ENCODE results near the gene IDI2.

Gene IDI2

DNA sequence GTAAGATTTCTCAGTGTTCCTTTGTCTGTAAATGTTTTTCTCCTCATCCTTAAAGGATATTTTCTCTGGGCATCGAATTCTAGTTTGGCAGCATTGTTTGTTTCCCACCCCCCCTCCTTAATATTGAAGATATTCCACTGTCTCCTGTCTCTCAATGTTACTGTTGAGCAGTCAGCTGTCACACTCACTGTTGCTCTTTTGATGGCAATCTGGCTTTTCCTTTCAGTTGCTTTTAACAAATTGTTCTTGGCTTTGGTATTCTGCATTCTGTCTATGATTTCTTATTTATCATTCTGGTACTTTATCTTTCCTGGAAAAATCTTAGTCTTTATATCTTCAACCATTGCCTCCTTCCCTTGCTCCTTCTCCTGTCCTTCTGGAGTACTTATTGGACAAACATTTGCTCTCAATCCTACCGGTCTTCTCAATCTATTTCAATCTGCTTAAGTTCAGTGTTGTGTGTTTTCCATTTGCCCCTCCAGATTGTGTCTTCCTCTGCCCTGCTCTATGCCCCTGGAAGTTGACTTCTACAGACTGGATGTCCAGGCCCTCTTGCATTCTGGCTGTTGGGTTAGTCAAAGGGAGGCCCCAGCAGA lies 46.7 kb downstream of the IDI2 start:
- Histone ChIP-seq H3K9ac (ENCODE audit: low read depth, low read length) (no peak overlapping the region), H3K27me3 (ENCODE audit: insufficient read depth, low read length) (no peaks in the 10 kb centered on the region), H3K36me3 (ENCODE audit: insufficient read depth, low read length) (peaks cover 3% of the 10 kb centered on the region; the same call in 1 of the 2 replicates), H3K4me1 (ENCODE audit: insufficient read depth, low read length) (no peaks in the 10 kb centered on the region; the same call in 1 of the 2 replicates), H3K4me3 (ENCODE audit: low read length) (no peak overlapping the region), H3K9me3 (ENCODE audit: insufficient read depth, low read depth, low read length) (peaks cover 39% of the 10 kb centered on the region), H3K27ac (ENCODE audit: low read depth, low read length) (no peak overlapping the region)
- 94% methylated on average over 2 of the region's 2 CpGs for WGBS

DNA sequence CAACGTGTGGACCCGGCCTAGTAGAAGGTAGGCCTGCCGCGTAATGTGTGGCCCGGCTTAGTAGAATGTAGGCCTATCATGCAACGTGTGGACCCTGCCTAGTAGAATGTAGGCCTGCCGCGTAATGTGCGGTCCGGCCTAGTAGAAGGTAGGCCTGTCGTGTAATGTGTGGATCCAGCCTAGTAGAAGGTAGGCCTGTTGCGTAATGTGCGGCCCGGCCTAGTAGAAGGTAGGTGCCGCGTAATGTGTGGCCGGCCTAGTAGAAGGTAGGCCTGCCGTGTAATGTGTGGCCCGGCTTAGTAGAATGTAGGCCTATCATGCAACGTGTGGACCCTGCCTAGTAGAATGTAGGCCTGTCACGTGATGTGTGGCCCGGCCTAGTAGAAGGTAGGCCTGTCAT lies 49.3 kb downstream of the IDI2 start:
- WGBS: 94% methylated on average over 22 of the region's 22 CpGs
- Histone ChIP-seq H3K4me3 (ENCODE audit: low read length) (no peak overlapping the region), H3K36me3 (ENCODE audit: insufficient read depth, low read length) (peaks cover 3% of the 10 kb centered on the region; the same call in 1 of the 2 replicates), H3K4me1 (ENCODE audit: insufficient read depth, low read length) (no peaks in the 10 kb centered on the region; the same call in 1 of the 2 replicates), H3K9ac (ENCODE audit: low read depth, low read length) (no peak overlapping the region), H3K27ac (ENCODE audit: low read depth, low read length) (no peak overlapping the region), H3K9me3 (ENCODE audit: insufficient read depth, low read depth, low read length) (peaks cover 33% of the 10 kb centered on the region), H3K27me3 (ENCODE audit: insufficient read depth, low read length) (no peaks in the 10 kb centered on the region)

DNA sequence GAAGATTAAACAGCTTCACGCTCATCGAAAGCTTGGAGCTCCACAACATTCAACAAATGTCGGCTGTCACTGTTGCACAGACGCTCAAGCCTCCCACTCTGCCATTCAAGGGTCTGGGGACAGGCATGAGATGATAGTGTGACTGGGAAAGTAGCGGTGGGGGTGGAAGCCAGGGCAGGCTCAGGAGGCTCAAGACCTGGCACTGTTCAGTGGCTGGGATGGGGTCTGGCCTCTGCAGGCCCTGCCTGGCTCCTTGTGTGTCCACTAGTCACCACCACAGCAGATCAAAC lies 50.9 kb downstream of the IDI2 start:
- H3K4me1 ChIP-seq (ENCODE audit: insufficient read depth, low read length): no peaks in the 10 kb centered on the region; the same call in 1 of the 2 replicates

DNA sequence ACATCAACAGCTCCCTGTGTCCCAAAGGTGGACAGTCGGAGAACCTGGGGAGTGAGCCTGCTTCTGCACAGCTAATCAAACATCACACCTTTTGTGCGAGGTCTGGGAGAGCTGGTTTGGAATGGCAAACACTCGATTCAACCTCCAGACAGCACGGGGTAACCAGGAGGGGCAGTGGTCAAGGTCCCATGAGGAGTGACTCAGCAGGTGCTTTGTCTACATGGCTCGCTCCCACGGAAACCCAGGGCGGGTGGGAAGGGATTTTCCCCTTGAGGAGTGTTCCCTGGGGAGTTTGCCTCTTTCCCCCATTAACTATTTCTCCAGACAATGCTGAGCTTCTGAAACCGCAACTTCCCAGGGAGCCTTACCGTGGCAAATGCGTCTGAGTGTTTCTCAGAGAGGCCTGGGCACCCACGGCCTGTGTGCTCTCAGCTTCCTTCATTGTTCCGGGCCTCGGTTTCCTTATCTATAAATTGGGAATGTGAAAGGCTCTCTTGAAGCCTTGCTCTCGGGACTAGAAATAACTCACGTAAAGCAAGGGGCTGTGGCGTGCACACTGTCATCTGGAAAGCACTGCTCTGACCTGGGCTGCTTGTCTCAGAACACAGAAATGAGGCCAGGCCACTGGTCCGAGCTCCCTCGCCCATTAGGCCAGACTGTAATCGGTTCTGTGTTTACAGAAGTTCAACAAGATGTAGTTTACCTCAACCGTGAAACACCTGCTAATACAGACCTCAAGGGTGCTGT lies 51.4 kb downstream of the IDI2 start:
- no peak overlapping the region for H3K4me3 ChIP-seq (ENCODE audit: low read length)
- peaks cover 14% of the 10 kb centered on the region for H3K9me3 ChIP-seq (ENCODE audit: insufficient read depth, low read depth, low read length)
- H3K4me1 ChIP-seq (ENCODE audit: insufficient read depth, low read length): no peaks in the 10 kb centered on the region; the same call in 1 of the 2 replicates
- no peaks in the 10 kb centered on the region for H3K36me3 ChIP-seq (ENCODE audit: insufficient read depth, low read length)
- no peaks in the 10 kb centered on the region for H3K27me3 ChIP-seq (ENCODE audit: insufficient read depth, low read length)
- H3K27ac ChIP-seq (ENCODE audit: low read depth, low read length): peak overlapping the region; percentile 63; the same call in 1 of the 2 replicates
- no peak overlapping the region for H3K9ac ChIP-seq (ENCODE audit: low read depth, low read length)
- 79% methylated on average over 20 of the region's 20 CpGs for WGBS

More for the DNA sequence above, 50.9 kb downstream of the IDI2 start:
- 94% methylated on average over 5 of the region's 5 CpGs for WGBS
- peak overlapping the region; percentile 63; the same call in 1 of the 2 replicates for H3K27ac ChIP-seq (ENCODE audit: low read depth, low read length)
- H3K36me3 ChIP-seq (ENCODE audit: insufficient read depth, low read length): no peaks in the 10 kb centered on the region
- H3K9me3 ChIP-seq (ENCODE audit: insufficient read depth, low read depth, low read length): peaks cover 17% of the 10 kb centered on the region
- no peak overlapping the region for H3K9ac ChIP-seq (ENCODE audit: low read depth, low read length)
- H3K4me3 ChIP-seq (ENCODE audit: low read length): no peak overlapping the region
- H3K27me3 ChIP-seq (ENCODE audit: insufficient read depth, low read length): no peaks in the 10 kb centered on the region

DNA sequence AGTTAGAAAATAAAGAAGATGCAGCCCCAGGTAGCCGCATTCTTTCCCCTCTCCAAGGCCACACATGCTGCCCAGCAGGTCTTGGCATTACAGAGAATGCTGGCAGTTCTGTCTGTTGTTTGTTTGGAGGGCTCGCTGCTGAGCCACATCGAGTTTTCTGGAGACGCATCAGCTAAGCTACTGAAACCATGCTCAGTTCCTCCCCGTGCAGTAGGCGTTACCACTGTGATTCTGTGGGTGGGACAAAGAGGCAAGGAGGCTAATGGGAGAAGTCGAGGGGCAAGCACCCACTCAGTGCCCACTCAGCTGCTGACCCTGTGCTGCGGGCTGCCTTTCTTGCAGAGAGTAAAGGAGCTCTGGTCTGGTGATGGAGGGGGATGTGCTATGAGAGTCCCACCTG lies 52.9 kb downstream of the IDI2 start:
- Histone ChIP-seq H3K4me3 (ENCODE audit: low read length) (no peak overlapping the region), H3K9me3 (ENCODE audit: insufficient read depth, low read depth, low read length) (no peaks in the 10 kb centered on the region), H3K4me1 (ENCODE audit: insufficient read depth, low read length) (no peaks in the 10 kb centered on the region; the same call in 1 of the 2 replicates), H3K36me3 (ENCODE audit: insufficient read depth, low read length) (no peaks in the 10 kb centered on the region), H3K27me3 (ENCODE audit: insufficient read depth, low read length) (no peaks in the 10 kb centered on the region), H3K9ac (ENCODE audit: low read depth, low read length) (no peak overlapping the region), H3K27ac (ENCODE audit: low read depth, low read length) (no peak overlapping the region)
- WGBS: 84% methylated on average over 8 of the region's 8 CpGs

DNA sequence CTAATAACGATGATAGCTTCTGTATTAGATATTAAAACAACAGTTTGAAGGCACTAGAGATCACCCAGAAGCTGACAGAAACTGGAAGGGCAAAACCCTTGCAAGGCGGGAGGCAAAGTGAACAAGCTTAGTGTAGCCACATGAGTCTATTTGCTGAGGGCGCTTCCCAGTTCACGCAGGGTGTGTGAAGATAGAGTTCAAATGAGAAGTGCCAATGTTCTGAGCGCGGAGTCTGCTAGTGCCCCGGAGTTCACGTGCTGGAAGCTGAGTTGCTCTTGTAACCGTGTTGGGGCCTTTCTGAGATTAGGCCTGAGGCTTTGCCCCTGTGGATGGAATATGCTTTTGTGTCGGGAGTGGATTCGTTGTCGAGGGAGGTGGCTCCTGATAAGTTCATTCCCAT lies 54.0 kb downstream of the IDI2 start:
- Histone ChIP-seq H3K36me3 (ENCODE audit: insufficient read depth, low read length) (no peaks in the 10 kb centered on the region), H3K27me3 (ENCODE audit: insufficient read depth, low read length) (no peaks in the 10 kb centered on the region), H3K27ac (ENCODE audit: low read depth, low read length) (no peak overlapping the region), H3K4me3 (ENCODE audit: low read length) (no peak overlapping the region), H3K9ac (ENCODE audit: low read depth, low read length) (no peak overlapping the region), H3K9me3 (ENCODE audit: insufficient read depth, low read depth, low read length) (no peaks in the 10 kb centered on the region), H3K4me1 (ENCODE audit: insufficient read depth, low read length) (no peaks in the 10 kb centered on the region; the same call in 1 of the 2 replicates)
- 94% methylated on average over 9 of the region's 12 CpGs for WGBS

DNA sequence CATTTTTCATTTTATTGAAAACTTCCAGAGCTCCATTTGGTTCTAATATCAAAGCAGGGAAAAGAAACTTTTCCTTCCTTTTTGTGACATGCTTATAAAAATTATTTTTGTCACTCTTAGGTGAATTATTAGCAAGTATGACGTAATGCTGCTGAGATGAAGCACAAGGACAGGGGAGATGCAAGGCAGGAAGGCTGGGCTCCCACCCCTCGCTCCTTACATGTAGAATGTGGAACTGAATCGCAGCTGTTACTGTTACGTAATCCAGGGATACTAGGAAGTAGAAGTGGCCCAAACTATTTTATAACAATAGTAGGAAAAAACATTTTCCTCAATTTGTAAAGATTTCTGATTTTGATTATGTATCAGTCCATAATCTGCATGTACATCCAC lies 54.5 kb downstream of the IDI2 start:
- H3K9me3 ChIP-seq (ENCODE audit: insufficient read depth, low read depth, low read length): no peaks in the 10 kb centered on the region
- 95% methylated on average over 3 of the region's 4 CpGs for WGBS
- no peak overlapping the region for H3K4me3 ChIP-seq (ENCODE audit: low read length)
- no peaks in the 10 kb centered on the region; the same call in 1 of the 2 replicates for H3K4me1 ChIP-seq (ENCODE audit: insufficient read depth, low read length)
- H3K9ac ChIP-seq (ENCODE audit: low read depth, low read length): no peak overlapping the region
- no peaks in the 10 kb centered on the region for H3K27me3 ChIP-seq (ENCODE audit: insufficient read depth, low read length)
- H3K27ac ChIP-seq (ENCODE audit: low read depth, low read length): no peak overlapping the region
- H3K36me3 ChIP-seq (ENCODE audit: insufficient read depth, low read length): no peaks in the 10 kb centered on the region

DNA sequence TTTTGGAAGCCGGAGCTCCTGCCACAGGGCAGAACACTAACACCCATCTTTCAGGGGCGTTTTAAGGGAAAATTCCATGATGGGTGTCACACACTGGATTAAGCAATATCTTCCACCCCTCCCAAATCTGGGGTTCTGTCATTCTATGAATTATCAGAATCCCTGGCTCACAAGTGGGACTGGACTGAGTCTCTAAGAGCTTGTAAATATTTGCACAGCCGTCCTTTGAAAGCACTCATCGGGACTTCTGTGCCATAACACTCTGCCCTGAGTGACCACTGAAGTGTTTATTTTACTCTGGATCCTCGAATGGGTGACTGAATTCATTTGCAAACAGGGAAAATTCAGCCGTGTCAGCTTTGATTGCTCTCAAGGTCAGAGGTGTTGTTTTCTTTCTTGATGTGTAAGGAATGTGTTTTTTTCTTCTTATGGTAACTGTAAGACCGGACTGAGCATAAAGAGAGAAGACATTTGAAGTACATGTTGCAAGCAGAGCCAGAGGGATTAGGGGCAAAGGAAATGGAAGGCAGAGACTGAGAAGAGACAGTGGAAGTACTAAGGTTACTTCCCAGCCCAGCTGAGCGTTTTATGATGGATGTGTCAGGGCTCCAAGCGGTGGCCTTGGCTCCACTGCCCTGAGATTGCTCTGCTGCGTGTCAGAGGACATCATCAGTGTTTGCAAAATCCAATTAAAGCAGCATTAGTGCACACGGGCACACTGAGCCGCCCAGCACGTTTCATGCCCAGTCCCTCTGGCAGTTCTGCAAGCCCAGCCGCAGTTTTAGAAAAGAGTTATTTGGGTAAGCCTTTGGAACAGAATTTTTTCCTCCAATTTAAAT lies 55.1 kb downstream of the IDI2 start:
- Histone ChIP-seq H3K27me3 (ENCODE audit: insufficient read depth, low read length) (no peaks in the 10 kb centered on the region), H3K9ac (ENCODE audit: low read depth, low read length) (no peak overlapping the region), H3K4me1 (ENCODE audit: insufficient read depth, low read length) (no peaks in the 10 kb centered on the region; the same call in 1 of the 2 replicates), H3K36me3 (ENCODE audit: insufficient read depth, low read length) (no peaks in the 10 kb centered on the region), H3K9me3 (ENCODE audit: insufficient read depth, low read depth, low read length) (no peaks in the 10 kb centered on the region), H3K27ac (ENCODE audit: low read depth, low read length) (no peak overlapping the region), H3K4me3 (ENCODE audit: low read length) (no peak overlapping the region)
- WGBS: 79% methylated on average over 14 of the region's 14 CpGs

DNA sequence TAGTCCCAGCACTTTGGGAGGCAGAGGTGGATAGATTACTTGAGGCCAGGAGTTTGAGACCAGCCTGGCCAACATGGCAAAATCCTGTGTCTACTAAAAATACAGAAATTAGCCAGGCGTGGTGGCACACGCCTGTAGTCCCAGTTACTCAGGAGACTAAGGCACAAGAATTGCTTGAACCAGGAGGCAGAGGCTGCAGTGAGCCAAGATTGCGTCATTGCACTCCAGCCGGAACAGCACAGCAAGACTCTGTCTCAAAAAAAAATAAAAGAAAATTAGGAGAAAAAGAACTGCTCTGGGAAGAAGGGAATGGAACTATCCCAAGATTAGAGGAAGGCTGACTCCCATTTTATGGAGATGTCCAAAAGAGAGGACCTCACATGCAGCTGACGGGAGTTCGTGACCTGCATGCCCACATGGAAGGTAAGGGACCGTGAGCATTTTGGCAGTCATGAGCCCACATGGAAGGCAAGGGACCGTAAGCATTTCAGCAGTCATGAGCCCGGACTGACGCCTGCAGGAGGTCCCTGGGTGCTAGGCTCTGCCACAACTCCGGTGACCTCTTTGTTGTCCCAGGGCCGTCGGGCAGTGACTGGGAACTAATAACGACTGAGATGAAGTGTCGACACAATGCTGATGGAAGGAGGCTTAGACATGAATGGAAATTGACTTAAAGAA lies 56.0 kb downstream of the IDI2 start:
- no peaks in the 10 kb centered on the region for H3K9me3 ChIP-seq (ENCODE audit: insufficient read depth, low read depth, low read length)
- 87% methylated on average over 15 of the region's 15 CpGs for WGBS
- no peaks in the 10 kb centered on the region for H3K36me3 ChIP-seq (ENCODE audit: insufficient read depth, low read length)
- no peak overlapping the region for H3K27ac ChIP-seq (ENCODE audit: low read depth, low read length)
- no peaks in the 10 kb centered on the region for H3K27me3 ChIP-seq (ENCODE audit: insufficient read depth, low read length)
- H3K4me1 ChIP-seq (ENCODE audit: insufficient read depth, low read length): no peaks in the 10 kb centered on the region; the same call in 1 of the 2 replicates
- H3K9ac ChIP-seq (ENCODE audit: low read depth, low read length): no peak overlapping the region
- H3K4me3 ChIP-seq (ENCODE audit: low read length): no peak overlapping the region

All from HUES64 (cell line).